Neural cell (in vitro differentiated cells): Measurements from ENCODE around the gene AIFM1. TPM values are rescaled to one million over a fixed set of nuclear protein-coding genes. Genes with fewer than 3 reads are reported as not detected.

Experiments used
- H2AFZ ChIP-seq: fragments of 200-600, 300-800 bp; sonication (generic), shearing (Covaris generic); 2 replicates; pipeline ENCODE4 v1.6.0; 2014; ENCODE audit warnings: low read depth, mild to moderate bottlenecking, antibody characterized with exemption, low read length, moderate library complexity
- H3F3A ChIP-seq: fragments of 200-600 bp; shearing (Covaris generic); 2 replicates; pipeline ENCODE4 v1.6.1; 2016; ENCODE audit warnings: mild to moderate bottlenecking, moderate library complexity, mixed read lengths, antibody characterized with exemption, low read length; ENCODE audit not compliant: insufficient read depth, poor library complexity, severe bottlenecking
- H3K27ac ChIP-seq: fragments of 200-600, 300-800 bp; sonication (generic), shearing (Covaris generic); 2 replicates; pipeline ENCODE4 v1.5.1; 2014; ENCODE audit warnings: mild to moderate bottlenecking, low read length, moderate library complexity
- H3K27me3 ChIP-seq: fragments of 300-800, 200-600 bp; sonication (generic), shearing (Covaris generic); 2 replicates; pipeline ENCODE4 v1.6.0; 2014; ENCODE audit warnings: mild to moderate bottlenecking, low read depth, low read length, moderate library complexity; ENCODE audit not compliant: insufficient read depth
- H3K36me3 ChIP-seq: fragments of 300-800, 200-600 bp; sonication (generic), shearing (Covaris generic); 2 replicates; pipeline ENCODE4 v1.5.1; 2014; ENCODE audit warnings: mild to moderate bottlenecking, antibody characterized with exemption, low read length, moderate library complexity; ENCODE audit not compliant: insufficient read depth
- H3K4me2 ChIP-seq: fragments of 300-800, 200-600 bp; sonication (generic), shearing (Covaris generic); 2 replicates; pipeline ENCODE4 v1.6.0; 2014; ENCODE audit warnings: mild to moderate bottlenecking, low read length
- H3K4me3 ChIP-seq: fragments of 300-800, 200-600 bp; sonication (generic), shearing (Covaris generic); 2 replicates; pipeline ENCODE4 v1.5.1; 2014; ENCODE audit warnings: mild to moderate bottlenecking, low read length, moderate library complexity
- H3K79me2 ChIP-seq: fragments of 200-600 bp; shearing (Covaris generic); replicated peaks from 2 replicates; pipeline ENCODE4 v1.6.0; 2014; ENCODE audit warnings: mild to moderate bottlenecking, low read length, moderate library complexity; ENCODE audit not compliant: insufficient read depth
- H3K9ac ChIP-seq: fragments of 300-800, 200-600 bp; sonication (generic), shearing (Covaris generic); 2 replicates; pipeline ENCODE4 v1.6.1; 2016; ENCODE audit warnings: mild to moderate bottlenecking, low read length, mixed read lengths
- H3K9me2 ChIP-seq: fragments of 200-600 bp; shearing (Covaris generic); 2 replicates; pipeline ENCODE4 v1.6.1; 2016; ENCODE audit warnings: mild to moderate bottlenecking, low read length, mixed read lengths; ENCODE audit not compliant: insufficient read depth
- H3K9me3 ChIP-seq: fragments of 200-600, 300-800 bp; sonication (generic), shearing (Covaris generic); 2 replicates; pipeline ENCODE4 v1.6.1; 2016; ENCODE audit warnings: mild to moderate bottlenecking, mixed run types, low read length, moderate library complexity, mixed read lengths
- H4K20me1 ChIP-seq: fragments of 200-600 bp; shearing (Covaris generic); 2 replicates; pipeline ENCODE4 v1.6.1; 2016; ENCODE audit warnings: mild to moderate bottlenecking, mixed run types; ENCODE audit not compliant: insufficient read depth
- CTCF ChIP-seq: fragments of 450-650 bp; IDR thresholded peaks from 2 replicates; pipeline ENCODE4 v1.5.1; 2014; ENCODE audit warnings: antibody characterized with exemption, mild to moderate bottlenecking, moderate library complexity; ENCODE audit not compliant: poor library complexity, severe bottlenecking
- EP300 ChIP-seq: fragments of 450-650 bp; conservative IDR thresholded peaks from 2 replicates; pipeline ENCODE4 v1.6.1; 2014; ENCODE audit warnings: antibody characterized with exemption, mild to moderate bottlenecking, moderate library complexity; ENCODE audit not compliant: poor library complexity, severe bottlenecking
- EZH2 ChIP-seq: fragments of 200-600, 300-800 bp; shearing (Covaris generic), sonication (generic); IDR thresholded peaks from 2 replicates; pipeline ENCODE4 v1.6.1; 2014; ENCODE audit warnings: antibody characterized with exemption, low read length, borderline replicate concordance, mild to moderate bottlenecking; ENCODE audit not compliant: insufficient read depth, poor library complexity, severe bottlenecking
- MXI1 ChIP-seq: fragments of 450-650 bp; conservative IDR thresholded peaks from 2 replicates; pipeline ENCODE4 v1.6.1; 2014; ENCODE audit warnings: antibody characterized with exemption, mild to moderate bottlenecking; ENCODE audit not compliant: poor library complexity, severe bottlenecking
- POLR2AphosphoS5 ChIP-seq: IDR thresholded peaks from 2 replicates; pipeline ENCODE4 v1.6.1; 2012
- RAD21 ChIP-seq: fragments of 450-650 bp; conservative IDR thresholded peaks from 2 replicates; pipeline ENCODE4 v1.6.1; 2014; ENCODE audit warnings: antibody characterized with exemption, mild to moderate bottlenecking, moderate library complexity
- REST ChIP-seq: IDR thresholded peaks from 2 replicates; pipeline ENCODE4 v1.6.1; 2012; ENCODE audit warnings: borderline replicate concordance
- SMC3 ChIP-seq: fragments of 450-650 bp; conservative IDR thresholded peaks from 2 replicates; pipeline ENCODE4 v1.6.1; 2014; ENCODE audit warnings: antibody characterized with exemption, mild to moderate bottlenecking, moderate library complexity; ENCODE audit not compliant: poor library complexity
- TAF1 ChIP-seq: IDR thresholded peaks from 2 replicates; pipeline ENCODE4 v1.6.1; 2012; ENCODE audit warnings: low read depth
- polyA plus RNA-seq: library from polyadenylated mRNA; depleted of rRNA; stranded (reverse); fragments of >200 nt; gene quantifications from 2 replicates; pipeline ENCODE4 v1.2.3, GENCODE V29; 2014

Gene AIFM1
- polyA plus RNA-seq, 1 donor from 2014 or later: 24.3 TPM

GRCh38 chrX:130097507-130098209 is 68.0 kb downstream of the AIFM1 start:
- H3K27ac ChIP-seq: no peak overlapping the region
- H3K79me2 ChIP-seq: no peaks in the 10 kb centered on the region
- no peaks in the 10 kb centered on the region for H3F3A ChIP-seq
- no peaks in the 10 kb centered on the region for H3K9me2 ChIP-seq
- H3K4me2 ChIP-seq: no peak overlapping the region
- H3K36me3 ChIP-seq: no peaks in the 10 kb centered on the region
- no peak overlapping the region for H3K4me3 ChIP-seq
- H3K27me3 ChIP-seq: no peaks in the 10 kb centered on the region
- TF ChIP-seq EZH2: no peak
- no peak for TF ChIP-seq POLR2AphosphoS5
- no peak for TF ChIP-seq MXI1
- no peaks in the 10 kb centered on the region for H3K9me3 ChIP-seq
- H3K9ac ChIP-seq: no peak overlapping the region
- no peak overlapping the region for H2AFZ ChIP-seq
- H4K20me1 ChIP-seq: no peaks in the 10 kb centered on the region

- no peak overlapping the region for H3K27ac ChIP-seq
- H3K9me3 ChIP-seq: no peaks in the 10 kb centered on the region
- no peaks in the 10 kb centered on the region for H3F3A ChIP-seq
- no peak overlapping the region for H2AFZ ChIP-seq
- no peak for TF ChIP-seq REST
- TF ChIP-seq CTCF: no peak
- no peak for TF ChIP-seq TAF1
- no peak for TF ChIP-seq RAD21
- no peak overlapping the region for H3K9ac ChIP-seq
- H3K4me2 ChIP-seq: no peak overlapping the region
- H3K79me2 ChIP-seq: no peaks in the 10 kb centered on the region
- H3K9me2 ChIP-seq: no peaks in the 10 kb centered on the region
- H3K27me3 ChIP-seq: no peaks in the 10 kb centered on the region
- H3K4me3 ChIP-seq: no peak overlapping the region
- no peaks in the 10 kb centered on the region for H3K36me3 ChIP-seq
- no peaks in the 10 kb centered on the region for H4K20me1 ChIP-seq
Measured at GRCh38 chrX:130095249-130096030, 70.2 kb downstream of the AIFM1 start.

- H4K20me1 ChIP-seq: no peaks in the 10 kb centered on the region
- no peaks in the 10 kb centered on the region for H3K9me3 ChIP-seq
- H3K9ac ChIP-seq: no peak overlapping the region
- no peak overlapping the region for H3K4me3 ChIP-seq
- H3K27me3 ChIP-seq: no peaks in the 10 kb centered on the region
- no peaks in the 10 kb centered on the region for H3K9me2 ChIP-seq
- no peak overlapping the region for H3K4me2 ChIP-seq
- H3K36me3 ChIP-seq: no peaks in the 10 kb centered on the region
- H3F3A ChIP-seq: no peaks in the 10 kb centered on the region
- no peak overlapping the region for H2AFZ ChIP-seq
- H3K27ac ChIP-seq: no peak overlapping the region
- H3K79me2 ChIP-seq: no peaks in the 10 kb centered on the region
- TF ChIP-seq POLR2AphosphoS5 (no peak), MXI1 (no peak), EZH2 (no peak), SMC3 (no peak), EP300 (no peak), TAF1 (no peak), RAD21 (no peak), CTCF (no peak)
Measured at GRCh38 chrX:130094696-130095095, 70.9 kb downstream of the AIFM1 start.
